HG02623 (cell line): ENCODE measurements around the gene FMN1.

ENCODE experiments used
- ATAC-seq: cut with Tn5 transposase; IDR thresholded peaks from one replicate; pipeline ENCODE4 v1.9.1; 2021; ENCODE audit warnings: moderate library complexity; ENCODE audit not compliant: unreplicated experiment

FMN1 gene

DNA sequence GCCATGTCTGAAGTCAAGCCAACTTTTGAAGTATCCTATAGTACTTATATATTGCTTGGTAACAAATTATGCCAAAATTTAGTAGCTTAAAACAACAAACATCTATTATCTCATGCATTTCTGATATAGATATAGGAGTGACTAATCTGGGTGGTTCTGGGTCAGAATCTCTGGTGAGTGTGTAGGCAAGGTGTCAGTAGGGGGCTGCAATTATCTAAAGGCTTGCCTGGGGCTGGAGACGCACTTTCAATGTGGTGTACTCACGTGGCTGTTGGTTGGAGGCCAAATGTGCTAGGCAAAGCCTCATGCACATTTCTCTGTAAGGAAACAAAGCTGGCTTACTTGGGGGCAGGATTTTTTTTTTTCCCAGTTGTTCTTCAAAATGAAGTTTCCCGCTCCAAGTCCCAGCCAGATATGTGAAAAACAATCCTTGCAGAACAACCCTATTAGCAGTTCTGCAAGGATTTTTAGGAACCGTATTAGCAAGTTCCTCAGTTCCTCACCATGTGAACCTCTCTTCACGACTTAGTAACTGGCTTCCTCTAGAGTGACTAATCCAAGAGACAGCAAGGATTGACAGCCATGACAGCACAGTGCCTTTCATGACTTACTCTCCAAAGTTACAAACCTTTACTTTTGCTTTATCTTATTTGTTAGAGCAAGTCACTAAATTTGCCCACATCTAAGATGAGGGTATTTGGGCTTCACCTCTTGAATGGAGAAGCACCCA, 450.9 kb downstream of the FMN1 start:
- ATAC-seq: no peak

DNA sequence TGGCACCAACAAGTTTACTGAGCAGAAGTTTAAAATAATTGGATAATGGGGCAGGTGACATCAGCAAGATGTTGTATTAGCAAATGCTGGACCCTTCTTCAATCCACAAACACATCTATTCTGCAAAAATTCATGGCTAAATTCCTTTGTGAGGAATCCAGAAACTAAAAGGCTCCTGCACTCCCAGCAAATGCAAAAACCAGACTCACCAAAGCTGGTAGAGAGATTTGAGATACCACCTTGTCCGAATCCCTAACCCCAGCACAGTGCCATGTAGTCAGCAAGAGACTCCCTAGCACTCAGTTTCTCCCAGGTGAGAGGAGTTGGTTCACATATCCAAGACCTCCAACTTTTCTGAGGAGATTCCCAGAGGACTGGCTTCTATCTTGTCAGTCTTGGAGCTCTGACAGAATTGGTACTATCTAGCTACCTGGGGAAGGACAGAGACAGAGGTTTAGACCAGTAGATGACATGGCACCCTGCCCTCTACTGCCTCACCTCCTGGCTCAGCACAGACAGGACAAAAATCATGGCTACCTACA, 454.9 kb downstream of the FMN1 start:
- ATAC-seq: no peak

DNA sequence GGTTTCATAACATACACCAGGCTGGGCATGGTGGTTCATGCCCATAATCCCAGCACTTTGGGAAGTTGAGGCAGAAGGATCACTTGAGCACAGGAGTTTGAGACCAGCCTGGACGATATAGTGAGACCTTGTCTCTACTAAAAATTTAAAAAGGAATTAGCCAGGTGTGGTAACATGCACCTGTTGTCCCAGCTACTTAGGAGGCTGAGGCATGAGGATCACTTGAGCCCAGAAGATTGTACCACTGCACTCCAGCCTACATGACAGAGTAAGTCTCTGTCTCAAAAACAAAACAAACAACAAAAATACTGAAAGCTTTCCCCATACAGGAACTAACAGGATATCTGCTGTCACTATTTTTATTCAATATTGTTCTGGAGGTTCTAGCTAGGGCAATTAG, 455.8 kb downstream of the FMN1 start:
- no peak for ATAC-seq

DNA sequence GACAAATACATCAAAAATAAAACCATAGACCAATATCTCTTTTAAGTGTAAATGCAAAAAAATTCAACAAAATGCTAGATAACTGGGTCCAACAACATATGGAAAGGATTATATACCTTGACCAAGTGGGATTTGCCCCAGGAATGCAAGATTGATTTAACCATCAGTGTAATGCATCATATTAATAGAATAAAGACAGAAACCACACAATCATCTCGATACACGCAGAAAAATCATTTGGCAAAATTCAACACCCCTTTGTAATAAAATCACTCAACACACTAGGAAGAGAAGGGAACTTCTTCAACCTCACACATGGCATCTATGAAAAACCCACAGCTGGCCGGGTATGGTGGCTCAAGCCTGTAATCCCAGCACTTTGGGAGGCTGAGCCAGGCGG, 457.2 kb downstream of the FMN1 start:
- ATAC-seq: no peak

DNA sequence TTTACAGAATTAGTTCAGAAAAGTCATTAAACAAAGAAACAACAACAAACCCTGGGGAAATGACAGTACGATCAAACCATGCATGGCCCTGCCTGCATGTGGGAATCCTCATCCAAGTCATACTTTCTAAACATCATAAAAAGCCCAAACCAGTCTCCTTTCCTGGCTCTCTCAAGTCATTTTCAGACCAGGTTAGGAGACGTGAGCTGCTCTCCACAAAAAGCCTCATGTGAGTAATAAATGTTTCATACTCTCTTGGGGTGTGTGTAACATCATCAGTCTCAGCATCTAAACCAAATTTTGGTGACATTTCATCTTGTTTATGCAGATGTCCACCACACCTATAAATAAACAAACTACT, 457.8 kb downstream of the FMN1 start:
- ATAC-seq: no peak

DNA sequence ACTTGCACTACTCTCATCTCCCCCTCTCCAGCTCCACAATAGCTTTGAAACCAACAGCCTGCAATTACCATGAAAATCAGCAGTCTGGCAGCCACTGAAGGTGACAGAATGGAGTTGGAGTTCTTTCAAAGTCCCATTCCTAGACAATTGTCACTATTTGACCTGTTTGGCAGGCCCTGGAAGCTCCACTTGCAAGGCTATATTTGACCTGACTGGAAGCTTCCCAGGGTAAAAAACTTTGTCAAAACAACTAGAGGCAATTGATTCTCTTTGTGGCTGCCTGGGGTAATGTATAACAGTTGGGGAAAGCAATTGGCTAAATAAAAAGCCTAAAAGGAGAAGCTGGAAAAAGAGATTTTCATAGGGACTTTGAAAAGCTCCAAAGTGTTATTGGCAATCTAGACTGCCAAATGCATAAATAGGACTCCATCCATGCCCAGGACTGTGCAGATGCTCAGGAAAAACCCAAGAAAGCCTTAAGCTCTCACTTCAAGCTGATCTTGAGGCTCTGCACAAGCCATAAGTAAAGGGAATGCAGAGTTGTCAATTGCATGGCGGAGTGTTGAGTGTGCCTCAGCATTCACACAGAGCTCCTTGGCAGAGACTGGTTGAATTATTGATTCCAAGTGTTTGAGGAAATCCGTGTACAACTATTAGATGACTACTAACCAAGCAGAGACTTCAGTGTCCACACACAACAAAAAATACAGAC, 458.4 kb downstream of the FMN1 start:
- no peak for ATAC-seq

DNA sequence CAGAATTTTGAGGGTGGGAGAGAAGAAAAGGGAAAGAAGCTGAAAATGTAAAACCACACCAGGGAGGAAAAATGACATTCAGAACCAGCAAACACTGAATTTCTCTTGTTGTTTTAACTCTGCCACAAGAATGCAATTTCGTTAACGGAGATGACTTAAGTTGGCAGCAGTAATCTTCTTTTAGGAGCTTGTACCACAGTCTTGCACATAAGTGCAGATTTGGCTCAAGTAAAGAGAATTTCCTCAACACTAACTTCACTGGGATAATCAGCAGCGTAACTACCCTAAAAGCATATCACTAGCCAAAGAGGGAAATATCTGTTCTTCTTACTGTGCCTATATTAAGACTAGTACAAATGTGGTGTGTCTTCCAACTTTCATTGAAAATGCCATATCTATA, 461.2 kb downstream of the FMN1 start:
- ATAC-seq: no peak

DNA sequence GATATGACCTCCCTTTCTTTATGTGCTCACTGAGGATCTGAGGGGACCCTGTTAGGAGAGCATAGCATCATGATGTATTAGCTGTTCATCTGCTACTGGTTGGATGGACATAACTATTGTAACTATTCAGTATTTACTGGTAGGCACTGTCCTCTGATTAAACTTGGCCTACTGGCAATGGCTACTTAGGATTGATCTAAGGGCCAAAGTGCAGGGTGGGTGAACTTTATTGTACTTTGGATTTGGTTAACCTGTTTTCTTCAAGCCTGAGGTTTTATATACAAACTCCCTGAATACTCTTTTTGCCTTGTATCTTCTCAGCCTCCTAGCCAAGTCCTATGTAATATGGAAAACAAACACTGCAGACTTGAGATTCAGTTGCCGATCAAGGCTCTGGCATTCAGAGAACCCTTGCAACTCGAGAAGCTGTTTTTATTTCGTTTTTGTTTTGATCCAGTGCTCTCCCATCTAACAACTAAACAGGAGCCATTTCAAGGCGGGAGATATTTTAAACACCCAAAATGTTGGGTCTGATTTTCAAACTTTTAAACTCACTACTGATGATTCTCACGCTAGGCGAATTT, 461.8 kb downstream of the FMN1 start:
- ATAC-seq: no peak

DNA sequence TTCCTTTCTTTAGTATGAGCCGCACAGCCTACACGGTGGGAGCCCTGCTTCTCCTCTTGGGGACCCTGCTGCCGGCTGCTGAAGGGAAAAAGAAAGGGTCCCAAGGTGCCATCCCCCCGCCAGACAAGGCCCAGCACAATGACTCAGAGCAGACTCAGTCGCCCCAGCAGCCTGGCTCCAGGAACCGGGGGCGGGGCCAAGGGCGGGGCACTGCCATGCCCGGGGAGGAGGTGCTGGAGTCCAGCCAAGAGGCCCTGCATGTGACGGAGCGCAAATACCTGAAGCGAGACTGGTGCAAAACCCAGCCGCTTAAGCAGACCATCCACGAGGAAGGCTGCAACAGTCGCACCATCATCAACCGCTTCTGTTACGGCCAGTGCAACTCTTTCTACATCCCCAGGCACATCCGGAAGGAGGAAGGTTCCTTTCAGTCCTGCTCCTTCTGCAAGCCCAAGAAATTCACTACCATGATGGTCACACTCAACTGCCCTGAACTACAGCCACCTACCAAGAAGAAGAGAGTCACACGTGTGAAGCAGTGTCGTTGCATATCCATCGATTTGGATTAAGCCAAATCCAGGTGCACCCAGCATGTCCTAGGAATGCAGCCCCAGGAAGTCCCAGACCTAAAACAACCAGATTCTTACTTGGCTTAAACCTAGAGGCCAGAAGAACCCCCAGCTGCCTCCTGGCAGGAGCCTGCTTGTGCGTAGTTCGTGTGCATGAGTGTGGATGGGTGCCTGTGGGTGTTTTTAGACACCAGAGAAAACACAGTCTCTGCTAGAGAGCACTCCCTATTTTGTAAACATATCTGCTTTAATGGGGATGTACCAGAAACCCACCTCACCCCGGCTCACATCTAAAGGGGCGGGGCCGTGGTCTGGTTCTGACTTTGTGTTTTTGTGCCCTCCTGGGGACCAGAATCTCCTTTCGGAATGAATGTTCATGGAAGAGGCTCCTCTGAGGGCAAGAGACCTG, 463.5 kb downstream of the FMN1 start:
- ATAC-seq: no peak

DNA sequence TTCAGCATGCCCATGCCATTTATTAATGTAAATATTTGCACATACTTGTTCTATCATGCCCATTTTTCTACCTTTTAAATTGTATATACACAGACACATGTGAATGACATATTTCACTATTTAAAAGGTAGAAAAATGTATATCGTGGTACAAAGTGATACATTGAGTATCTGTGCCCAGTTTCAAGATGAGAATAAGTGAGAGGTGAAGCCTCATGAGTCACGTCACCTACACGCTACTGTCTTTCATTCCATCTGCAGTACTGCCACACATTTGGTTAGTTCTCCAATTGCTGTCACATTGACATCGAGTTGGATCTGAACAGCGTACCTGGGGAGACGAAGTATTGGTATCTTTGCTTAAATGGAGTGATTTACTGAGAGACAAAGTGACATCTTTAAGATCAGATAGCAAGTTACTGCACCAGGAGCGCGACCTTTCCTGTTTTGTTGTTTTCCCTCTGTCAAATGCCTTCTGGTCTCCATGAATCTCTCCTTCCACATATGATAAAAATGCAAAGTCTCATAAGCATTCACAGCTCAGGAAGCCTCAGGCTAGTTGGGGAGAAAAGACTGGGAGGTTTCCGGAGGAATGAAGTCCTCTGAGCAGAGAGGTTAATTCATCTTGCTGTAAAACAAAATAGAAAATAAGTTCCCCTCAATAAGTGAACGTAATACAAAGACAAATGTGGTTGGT, 464.7 kb downstream of the FMN1 start:
- ATAC-seq: no peak

DNA sequence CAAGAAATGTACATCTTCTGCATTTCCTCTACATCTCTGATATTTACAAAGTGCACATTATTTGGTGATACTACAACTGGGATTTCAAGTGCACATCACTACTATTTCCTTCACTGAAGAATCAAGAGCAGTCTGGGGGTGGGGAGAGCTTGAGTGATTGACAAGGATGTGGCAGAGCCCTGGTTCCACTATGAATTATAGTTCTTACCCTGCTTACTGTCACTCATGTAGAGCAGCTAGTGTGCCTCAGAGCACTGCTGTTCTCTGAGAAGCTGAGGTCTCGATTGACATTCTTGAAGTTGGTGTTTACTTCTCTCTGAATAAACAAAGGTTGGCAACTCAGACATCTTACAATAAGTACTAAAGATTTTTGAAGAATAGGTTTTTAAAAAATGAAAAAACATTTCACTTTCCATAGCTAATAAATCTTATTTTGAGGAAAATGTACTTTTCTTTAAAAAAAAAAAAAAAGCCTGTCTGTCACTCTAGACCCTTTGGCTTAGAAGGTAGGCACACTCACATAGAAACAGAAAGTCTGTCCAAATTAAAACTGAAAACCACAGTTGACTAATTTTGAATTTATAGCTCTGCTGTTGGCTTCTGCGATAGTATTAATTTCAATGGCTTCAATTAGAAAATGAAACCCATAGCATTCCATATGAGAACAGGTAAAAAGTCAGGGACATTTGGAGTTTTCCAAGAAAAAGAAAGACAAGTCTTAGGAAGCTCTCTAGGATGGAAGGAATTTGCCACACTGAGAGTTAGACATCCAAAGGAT, 471.2 kb downstream of the FMN1 start:
- ATAC-seq: peak; percentile 89

DNA sequence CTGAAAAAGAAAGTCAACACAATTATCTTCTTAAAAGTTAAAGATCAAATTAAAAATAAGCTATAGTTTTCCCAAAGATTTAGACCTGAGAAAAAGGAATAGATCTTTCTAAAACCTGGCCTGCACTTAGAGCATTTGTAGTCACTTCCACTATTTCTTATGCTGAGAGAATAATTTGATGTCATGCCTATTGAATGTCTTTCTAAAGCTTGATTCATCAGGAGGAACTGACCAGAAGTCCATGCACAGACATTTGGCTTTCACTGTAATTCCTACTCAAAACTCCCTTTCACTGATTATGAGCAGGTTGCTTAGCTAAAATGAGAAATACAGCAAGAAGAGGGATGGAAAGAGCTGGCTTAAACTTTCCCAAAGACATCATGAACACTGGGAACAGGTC, 472.4 kb downstream of the FMN1 start:
- no peak for ATAC-seq

DNA sequence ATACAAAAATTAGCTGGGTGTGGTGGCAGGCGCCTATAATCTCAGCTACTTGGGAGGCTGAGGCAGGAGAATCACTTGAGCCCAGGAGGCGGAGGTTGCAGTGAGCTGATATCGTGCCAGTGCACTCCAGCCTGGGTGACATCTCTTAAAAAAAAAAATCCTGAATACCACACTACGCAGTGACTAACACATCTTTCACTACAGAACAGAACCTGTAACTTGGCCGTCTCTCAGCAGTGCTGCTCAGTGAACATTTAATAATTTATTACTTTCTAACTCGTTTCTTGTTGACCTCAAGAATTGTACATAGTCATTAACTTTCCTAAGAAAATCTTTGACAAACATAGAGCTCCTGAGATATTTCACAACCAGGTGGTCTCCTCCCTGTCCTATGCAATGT, 472.9 kb downstream of the FMN1 start:
- ATAC-seq: no peak

DNA sequence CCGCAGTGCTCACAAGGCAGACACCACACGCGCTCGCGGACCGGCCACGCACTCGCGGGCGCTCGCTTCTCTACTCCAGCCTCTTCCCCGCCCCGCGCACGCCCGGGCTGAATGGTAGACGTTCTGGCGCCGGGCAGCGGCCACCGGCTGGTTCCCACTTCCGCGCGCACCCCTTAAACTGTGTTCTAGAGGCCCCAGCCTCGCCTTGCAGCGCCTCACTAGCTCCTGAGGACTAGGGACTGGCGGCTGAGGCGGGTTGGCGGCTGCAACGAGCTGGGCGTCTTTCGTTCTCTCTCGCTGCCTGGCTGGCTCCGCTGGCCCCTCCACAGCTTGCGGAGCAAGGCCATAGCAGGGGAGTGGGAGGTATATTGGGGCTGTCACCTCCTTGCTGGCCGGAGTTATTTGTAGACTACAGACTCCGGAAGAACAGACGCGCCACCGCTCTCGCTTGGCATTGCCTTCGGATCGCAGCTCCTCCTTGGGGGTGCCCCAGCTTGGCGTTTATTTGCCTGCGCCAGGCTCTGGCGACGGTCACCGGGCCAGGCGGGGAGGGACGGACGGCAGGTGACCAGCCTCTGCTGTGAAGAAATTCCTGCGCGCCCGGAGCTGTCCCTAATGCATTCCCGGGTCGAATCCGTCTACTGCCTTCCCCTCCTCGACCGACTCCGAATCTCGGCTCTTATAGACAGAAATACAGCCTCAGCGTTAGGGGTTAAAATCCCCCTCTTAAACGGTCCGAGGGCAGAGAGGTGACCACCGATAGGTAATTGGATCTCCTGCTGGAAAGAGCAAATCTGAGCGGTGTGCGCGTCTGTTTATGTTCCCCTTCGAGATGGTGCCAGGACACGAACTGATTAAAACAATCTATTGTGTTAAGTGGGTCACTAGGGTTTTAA, 475.4 kb downstream of the FMN1 start:
- no peak for ATAC-seq

DNA sequence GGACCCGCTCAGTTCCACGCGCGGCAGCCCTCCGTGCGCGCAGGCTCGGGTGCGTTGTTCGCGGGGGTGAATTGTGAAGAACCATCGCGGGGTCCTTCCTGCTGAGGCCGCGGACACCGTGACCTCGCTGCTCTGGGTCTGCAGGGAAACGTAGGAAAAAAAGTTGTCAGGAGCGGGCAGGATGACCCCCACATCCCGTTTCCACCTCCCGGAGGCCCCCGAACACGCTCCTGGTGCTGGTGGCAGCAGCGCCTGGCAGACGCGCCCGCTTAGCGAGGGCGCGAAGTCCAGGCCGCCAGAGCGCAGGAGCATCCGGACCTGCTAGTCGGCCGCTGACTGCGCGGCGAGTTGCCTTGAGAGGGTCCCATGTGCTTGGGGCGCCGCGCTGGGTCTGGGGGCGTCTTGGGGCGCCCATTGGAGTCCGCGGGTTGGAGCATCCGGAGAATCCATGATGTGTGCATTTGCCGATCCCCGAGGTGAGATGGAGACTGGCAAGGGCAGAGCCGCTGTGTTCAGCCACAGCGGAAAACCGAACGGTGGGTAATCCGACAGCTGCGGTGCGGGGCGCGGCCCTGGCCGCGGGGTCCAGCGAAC, 476.2 kb downstream of the FMN1 start:
- no peak for ATAC-seq

DNA sequence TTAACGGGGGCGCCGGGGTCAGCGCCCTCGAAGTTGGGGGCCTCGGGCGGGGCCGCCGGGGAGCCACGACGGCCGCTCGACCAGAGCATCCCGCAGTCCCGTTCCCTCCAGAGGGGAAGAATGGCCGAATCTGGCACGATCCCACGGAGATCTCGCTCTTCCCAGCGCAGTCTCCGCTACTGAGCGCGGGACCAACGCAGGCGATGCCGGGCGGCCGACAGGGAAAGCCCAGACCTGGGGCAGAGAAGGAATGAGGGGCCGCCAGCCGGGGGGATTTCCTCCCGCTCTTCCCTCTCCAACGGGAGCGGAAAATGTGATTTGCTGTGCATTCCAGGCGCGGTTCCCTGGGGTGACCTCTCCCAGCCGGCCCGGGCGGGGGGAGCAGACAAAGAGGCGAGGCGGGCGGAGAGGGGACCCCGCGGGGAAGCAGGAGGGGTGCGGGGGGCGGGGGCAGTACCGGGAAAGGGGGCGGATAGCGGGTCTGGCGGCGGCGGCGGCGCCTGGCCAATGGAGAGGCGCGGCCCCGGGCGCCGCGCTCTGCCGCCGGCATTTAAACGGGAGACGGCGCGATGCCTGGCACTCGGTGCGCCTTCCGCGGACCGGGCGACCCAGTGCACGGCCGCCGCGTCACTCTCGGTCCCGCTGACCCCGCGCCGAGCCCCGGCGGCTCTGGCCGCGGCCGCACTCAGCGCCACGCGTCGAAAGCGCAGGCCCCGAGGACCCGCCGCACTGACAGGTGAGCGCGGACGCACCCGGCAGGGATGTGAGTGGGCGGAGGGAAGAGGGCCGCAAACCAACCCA, 476.9 kb downstream of the FMN1 start, which contains the start of gene GREM1:
TSS of gene GREM1 (plus strand) at position 579 of the 801 bp plus-strand sequence. CDS start 12,687 bp downstream, outside the sequence.
- no peak for ATAC-seq

DNA sequence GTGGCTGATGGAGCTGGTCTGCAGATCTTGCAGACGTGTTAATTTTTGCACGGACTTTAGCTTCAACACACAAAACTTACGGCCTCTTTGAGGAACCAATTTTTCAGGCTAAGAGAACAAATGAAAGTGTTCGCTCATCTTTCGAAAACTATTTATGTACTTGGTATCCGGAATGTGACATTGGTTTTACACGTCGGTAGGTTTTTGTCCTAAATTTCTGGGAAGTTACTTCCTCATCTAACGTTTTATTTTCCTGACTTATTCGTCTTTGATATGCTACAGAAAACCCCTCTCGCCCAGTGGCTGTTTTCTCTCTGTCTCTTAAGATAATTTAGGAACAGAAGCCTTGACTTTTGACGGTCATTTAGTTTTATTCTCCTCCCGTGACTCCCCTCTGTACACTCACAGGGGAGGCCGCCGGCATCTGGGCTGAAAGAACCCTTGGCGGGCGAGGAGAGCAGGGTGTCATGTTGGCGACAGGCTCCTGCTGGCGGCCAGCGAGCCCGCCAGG, 477.5 kb downstream of the FMN1 start:
- ATAC-seq: no peak
